ENCODE measurements around the gene CD63.

CD63 gene

GRCh38 chr12:55685671-55686070 is 43.1 kb downstream of the CD63 start:
- no peak for TF ChIP-seq ZNF274 (IDR thresholded peaks at IDR 0.05; ENCODE audit: low read depth, low read length)
- H3K4me3 ChIP-seq (ENCODE audit: low read length), result no peak overlapping the region

- H3K4me3 ChIP-seq (ENCODE audit: low read length), result no peak overlapping the region
- TF ChIP-seq ZNF274 (IDR thresholded peaks at IDR 0.05; ENCODE audit: low read depth, low read length), result no peak
Measured at GRCh38 chr12:55684761-55685370, 43.9 kb downstream of the CD63 start.

- TF ChIP-seq ZNF274 (IDR thresholded peaks at IDR 0.05; ENCODE audit: low read depth, low read length), result no peak
- H3K4me3 ChIP-seq (ENCODE audit: low read length), result no peak overlapping the region
Measured at GRCh38 chr12:55683676-55684075, 45.1 kb downstream of the CD63 start.

DNA sequence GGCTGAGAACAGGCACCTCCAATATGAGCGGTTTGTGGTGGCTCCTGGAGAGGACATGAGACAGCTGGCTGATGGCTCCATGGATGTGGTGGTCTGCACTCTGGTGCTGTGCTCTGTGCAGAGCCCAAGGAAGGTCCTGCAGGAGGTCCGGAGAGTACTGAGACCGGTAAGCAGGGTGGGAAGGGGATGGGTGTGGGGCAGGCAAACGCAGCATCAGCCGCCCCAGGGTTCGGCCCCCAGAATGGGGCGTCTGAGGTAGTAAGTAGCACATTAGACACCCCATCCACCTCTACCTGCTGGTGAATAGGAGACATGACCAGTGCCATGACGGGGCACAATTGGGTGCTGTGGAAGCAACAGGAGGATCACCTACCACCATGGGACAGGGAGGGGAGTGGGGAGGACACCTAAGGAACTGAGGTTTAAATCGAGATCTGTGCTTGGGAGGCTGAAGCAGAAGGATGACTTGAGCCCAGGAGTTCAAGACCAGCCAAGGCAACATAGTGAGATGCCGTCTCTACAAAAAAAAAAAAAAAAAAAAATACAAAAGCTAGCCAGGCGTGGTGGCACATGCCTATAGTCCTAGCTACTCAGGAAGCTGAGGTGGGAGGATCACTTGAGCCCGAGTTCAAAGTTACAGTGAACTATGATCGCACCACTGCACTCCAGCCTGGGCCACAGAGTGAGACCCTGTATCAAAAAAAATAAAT is 46.6 kb downstream of the CD63 start:
- no peak overlapping the region; the same call in 1 of the 2 replicates for H3K4me3 ChIP-seq (ENCODE audit: low read length)
- no peak for TF ChIP-seq ZNF274 (IDR thresholded peaks at IDR 0.05; ENCODE audit: low read depth, low read length)

DNA sequence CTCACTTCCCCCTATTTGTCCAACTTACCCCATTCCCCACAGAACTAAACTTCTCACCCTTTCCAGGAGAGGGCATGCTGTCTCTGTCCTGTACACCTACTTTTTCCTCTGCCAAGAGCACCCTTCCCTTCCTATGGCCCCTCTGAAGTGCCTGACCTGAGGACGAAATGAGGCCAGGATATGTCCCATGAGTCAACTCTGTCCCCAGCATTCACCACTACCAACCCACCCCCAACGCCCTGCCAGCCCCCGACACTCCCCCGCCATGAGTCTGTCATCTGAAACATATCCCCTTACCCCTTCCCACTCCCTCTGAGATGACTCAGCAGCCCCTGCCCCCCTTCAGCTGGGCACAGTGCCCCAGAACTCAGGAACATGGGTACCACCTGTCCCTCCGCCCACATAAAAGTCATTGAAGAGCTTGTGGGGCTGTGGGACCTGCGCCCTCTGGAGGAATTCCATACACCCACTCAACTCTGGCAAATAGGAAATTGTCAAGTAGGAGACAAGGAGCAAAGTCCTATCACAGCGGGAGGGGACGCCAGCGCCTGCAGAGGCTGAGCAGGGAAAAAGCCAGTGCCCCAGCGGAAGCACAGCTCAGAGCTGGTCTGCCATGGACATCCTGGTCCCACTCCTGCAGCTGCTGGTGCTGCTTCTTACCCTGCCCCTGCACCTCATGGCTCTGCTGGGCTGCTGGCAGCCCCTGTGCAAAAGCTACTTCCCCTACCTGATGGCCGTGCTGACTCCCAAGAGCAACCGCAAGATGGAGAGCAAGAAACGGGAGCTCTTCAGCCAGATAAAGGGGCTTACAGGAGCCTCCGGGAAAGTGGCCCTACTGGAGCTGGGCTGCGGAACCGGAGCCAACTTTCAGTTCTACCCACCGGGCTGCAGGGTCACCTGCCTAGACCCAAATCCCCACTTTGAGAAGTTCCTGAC is 47.4 kb downstream of the CD63 start:
- TF ChIP-seq ZNF274 (IDR thresholded peaks at IDR 0.05; ENCODE audit: low read depth, low read length), result no peak
- H3K4me3 ChIP-seq (ENCODE audit: low read length), result no peak overlapping the region; the same call in 1 of the 2 replicates

GRCh38 chr12:55679691-55680090 is 49.1 kb downstream of the CD63 start:
- no peak for TF ChIP-seq ZNF274 (IDR thresholded peaks at IDR 0.05; ENCODE audit: low read depth, low read length)

DNA sequence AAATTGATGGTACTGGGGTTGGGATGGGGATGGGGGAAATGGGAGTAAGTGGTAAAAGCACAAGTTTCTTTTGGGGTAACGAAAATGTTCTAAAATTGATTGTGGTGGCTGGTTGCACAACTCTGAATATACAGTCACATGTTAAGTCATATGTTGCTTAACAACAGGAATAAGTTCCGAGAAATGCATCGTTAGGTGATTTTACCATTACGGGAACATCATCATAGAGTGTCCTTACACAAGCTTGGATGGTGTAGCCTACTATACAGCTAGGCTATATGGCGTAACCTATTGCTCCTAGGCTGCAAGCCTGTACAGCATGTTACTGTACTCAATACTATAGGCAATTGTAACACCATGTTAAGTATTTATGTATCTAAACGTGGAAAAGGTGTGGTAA is 52.1 kb downstream of the CD63 start:
- H3K4me3 ChIP-seq (ENCODE audit: low read length), result no peak overlapping the region
- no peak for TF ChIP-seq ZNF274 (IDR thresholded peaks at IDR 0.05; ENCODE audit: low read depth, low read length)

More at GRCh38 chr12:55679691-55680090, 49.1 kb downstream of the CD63 start:
- H3K4me3 ChIP-seq (ENCODE audit: low read length), result no peak overlapping the region

DNA sequence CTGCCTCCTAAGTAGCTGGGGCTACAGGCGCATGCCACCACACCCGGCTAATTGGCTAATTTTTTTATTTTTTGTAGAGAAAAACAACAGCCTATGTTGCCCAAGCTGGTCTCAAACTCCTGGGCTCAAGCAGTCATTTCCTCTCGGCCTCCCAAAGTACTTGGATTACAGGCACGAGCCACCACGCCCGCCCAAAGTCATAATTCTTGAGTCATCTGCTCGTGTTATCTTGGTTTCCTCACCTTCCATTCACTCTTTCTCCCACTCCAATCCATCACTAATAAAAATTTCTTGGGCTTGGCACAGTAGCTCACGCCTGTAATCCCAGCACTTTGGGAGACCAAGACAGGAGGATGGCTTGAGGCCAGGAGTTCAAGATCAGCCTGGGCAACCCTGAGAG is 53.1 kb downstream of the CD63 start:
- H3K4me3 ChIP-seq (ENCODE audit: low read length), result no peak overlapping the region
- no peak for TF ChIP-seq ZNF274 (IDR thresholded peaks at IDR 0.05; ENCODE audit: low read depth, low read length)

Data from GM08714 (cell line).